Measurements from ENCODE around the gene CNKSR1. TPM values are rescaled to one million over a fixed set of nuclear protein-coding genes. Genes with fewer than 3 reads are reported as not detected.

The CNKSR1 gene
- total and polyA plus RNA-seq, 2 of the 13 experiments (the other 11 are each of a cell fraction or from before 2014, with no cell fraction given): 3.4 to 8.9 TPM

DNA sequence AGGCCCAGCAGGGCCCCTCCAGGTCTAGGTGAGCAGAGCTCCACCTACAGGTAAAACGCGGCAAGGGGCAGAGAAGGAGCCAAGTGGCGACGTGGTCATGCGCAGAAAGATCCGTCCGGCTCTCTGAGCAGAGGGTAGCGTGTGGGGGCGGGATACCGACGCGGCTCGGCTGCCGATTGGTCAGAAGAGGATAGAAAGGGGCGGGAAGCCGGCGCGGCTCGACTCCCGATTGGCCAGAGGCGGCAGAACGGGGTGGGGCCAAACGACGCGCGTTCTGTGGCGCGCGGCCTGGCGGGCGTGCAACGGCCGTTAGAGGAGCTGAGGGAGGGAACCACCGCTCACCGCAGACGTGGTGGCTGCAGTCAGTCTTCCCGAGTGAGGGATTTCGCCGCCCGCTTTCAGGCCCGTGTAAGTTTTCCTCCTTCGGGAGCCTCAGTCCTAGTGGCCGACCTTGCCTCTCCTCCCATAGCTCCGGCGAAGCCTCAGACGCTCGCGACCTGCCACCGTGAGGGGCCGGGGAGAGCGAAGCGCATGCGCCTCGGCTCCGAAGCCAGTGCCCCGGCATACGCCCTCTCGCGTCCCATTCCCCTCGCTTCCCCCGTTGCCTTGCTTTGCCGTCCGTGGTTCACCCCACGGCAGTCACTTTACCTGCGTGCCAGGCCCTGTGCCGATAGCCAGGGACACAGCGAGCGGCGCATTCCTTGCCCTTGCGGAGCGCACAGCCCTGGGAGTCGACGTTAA, 56.8 kb downstream of the CNKSR1 start, which contains the start of gene CEP85 (continued):
- peak; percentile 18; the same call in 1 of the 2 replicates for TF ChIP-seq STAT6 (CRISPR knock-in tag; IDR thresholded peaks at IDR 0.05; ENCODE audit: borderline replicate concordance)
- no peak for TF ChIP-seq ZBTB20 (CRISPR knock-in tag; IDR thresholded peaks at IDR 0.05; ENCODE audit: borderline replicate concordance, low read depth)
- TF ChIP-seq BRF2 (CRISPR knock-in tag; IDR thresholded peaks at IDR 0.05): no peak
- 0 out of 2 replicates have a peak, but pooled peaks have one; percentile 66 for TF ChIP-seq ZNF569 (CRISPR knock-in tag; IDR thresholded peaks at IDR 0.05; ENCODE audit: borderline replicate concordance)
- TF ChIP-seq ESRRA (CRISPR knock-in tag; IDR thresholded peaks at IDR 0.05; ENCODE audit: low read depth): no peak
- TF ChIP-seq ZNF253 (CRISPR knock-in tag; IDR thresholded peaks at IDR 0.05; ENCODE audit: borderline replicate concordance): no peak; the same call in 1 of the 2 replicates
- peak; percentile 63 for TF ChIP-seq ATF1 (CRISPR knock-in tag; IDR thresholded peaks at IDR 0.05)
- no peak for TF ChIP-seq STAT5B (CRISPR knock-in tag; IDR thresholded peaks at IDR 0.05)
- TF ChIP-seq TBX2 (CRISPR knock-in tag; IDR thresholded peaks at IDR 0.05; ENCODE audit: borderline replicate concordance): peak; percentile 80; the same call in 1 of the 2 replicates
- 0 out of 2 replicates have a peak, but pooled peaks have one; percentile 2 for TF ChIP-seq ETV6 (CRISPR knock-in tag; conservative IDR thresholded peaks at IDR 0.05)
- TF ChIP-seq ZZZ3 (CRISPR knock-in tag; IDR thresholded peaks at IDR 0.05; ENCODE audit: borderline replicate concordance): 0 out of 2 replicates have a peak, but pooled peaks have one; percentile 17
- TF ChIP-seq, protein P1, sequence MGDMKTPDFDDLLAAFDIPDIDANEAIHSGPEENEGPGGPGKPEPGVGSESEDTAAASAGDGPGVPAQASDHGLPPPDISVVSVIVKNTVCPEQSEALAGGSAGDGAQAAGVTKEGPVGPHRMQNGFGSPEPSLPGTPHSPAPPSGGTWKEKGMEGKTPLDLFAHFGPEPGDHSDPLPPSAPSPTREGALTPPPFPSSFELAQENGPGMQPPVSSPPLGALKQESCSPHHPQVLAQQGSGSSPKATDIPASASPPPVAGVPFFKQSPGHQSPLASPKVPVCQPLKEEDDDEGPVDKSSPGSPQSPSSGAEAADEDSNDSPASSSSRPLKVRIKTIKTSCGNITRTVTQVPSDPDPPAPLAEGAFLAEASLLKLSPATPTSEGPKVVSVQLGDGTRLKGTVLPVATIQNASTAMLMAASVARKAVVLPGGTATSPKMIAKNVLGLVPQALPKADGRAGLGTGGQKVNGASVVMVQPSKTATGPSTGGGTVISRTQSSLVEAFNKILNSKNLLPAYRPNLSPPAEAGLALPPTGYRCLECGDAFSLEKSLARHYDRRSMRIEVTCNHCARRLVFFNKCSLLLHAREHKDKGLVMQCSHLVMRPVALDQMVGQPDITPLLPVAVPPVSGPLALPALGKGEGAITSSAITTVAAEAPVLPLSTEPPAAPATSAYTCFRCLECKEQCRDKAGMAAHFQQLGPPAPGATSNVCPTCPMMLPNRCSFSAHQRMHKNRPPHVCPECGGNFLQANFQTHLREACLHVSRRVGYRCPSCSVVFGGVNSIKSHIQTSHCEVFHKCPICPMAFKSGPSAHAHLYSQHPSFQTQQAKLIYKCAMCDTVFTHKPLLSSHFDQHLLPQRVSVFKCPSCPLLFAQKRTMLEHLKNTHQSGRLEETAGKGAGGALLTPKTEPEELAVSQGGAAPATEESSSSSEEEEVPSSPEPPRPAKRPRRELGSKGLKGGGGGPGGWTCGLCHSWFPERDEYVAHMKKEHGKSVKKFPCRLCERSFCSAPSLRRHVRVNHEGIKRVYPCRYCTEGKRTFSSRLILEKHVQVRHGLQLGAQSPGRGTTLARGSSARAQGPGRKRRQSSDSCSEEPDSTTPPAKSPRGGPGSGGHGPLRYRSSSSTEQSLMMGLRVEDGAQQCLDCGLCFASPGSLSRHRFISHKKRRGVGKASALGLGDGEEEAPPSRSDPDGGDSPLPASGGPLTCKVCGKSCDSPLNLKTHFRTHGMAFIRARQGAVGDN (CRISPR knock-in tag; IDR thresholded peaks at IDR 0.05): peak; percentile 94
- no peak for TF ChIP-seq BCL3 (CRISPR knock-in tag; IDR thresholded peaks at IDR 0.05)
- TF ChIP-seq LRRFIP1 (CRISPR knock-in tag; conservative IDR thresholded peaks at IDR 0.05): no peak

Data from HepG2 (cell line).